ENCODE results near the gene LRR1.

GRCh38 chr14:49569281-49569680 lies 29.5 kb upstream of the LRR1 start:
- TF ChIP-seq CTCF (IDR thresholded peaks at IDR 0.05), result no peak
- TF ChIP-seq POLR2A (IDR thresholded peaks at IDR 0.05), result no peak
